Stimulated activated CD8-positive, alpha-beta memory T cell treated with anti-CD3 and anti-CD28 coated beads, Interleukin-4, amount 100 ng/mL, for 48 hours (primary cell): ENCODE results near the gene SLC66A1.

Experiments
- DNase-seq: peaks from one replicate; pipeline ENCODE4 v3.0.0-alpha.2; 2020

SLC66A1 gene

GRCh38 chr1:19306941-19307340 is 5.2 kb upstream of the SLC66A1 start:
- no peak for DNase-seq

- DNase-seq: no peak
These were observed 4.2 kb upstream of the SLC66A1 start for GRCh38 chr1:19307794-19308508.

- no peak for DNase-seq
These were observed 3.6 kb upstream of the SLC66A1 start for GRCh38 chr1:19308509-19308907.

- DNase-seq: no peak
These were observed 2.9 kb upstream of the SLC66A1 start for GRCh38 chr1:19309123-19309813.

GRCh38 chr1:19310061-19310460 is 2.1 kb upstream of the SLC66A1 start:
- no peak for DNase-seq

GRCh38 chr1:19310720-19311502 is 1.2 kb upstream of the SLC66A1 start:
- DNase-seq: no peak

GRCh38 chr1:19311503-19311930 is 609 bp upstream of the SLC66A1 start:
- peak; percentile 37 for DNase-seq

GRCh38 chr1:19312782-19313635 is 883 bp downstream of the SLC66A1 start:
- DNase-seq: peak; percentile 62

GRCh38 chr1:19313636-19313959 is 1.5 kb downstream of the SLC66A1 start:
- no peak for DNase-seq

- DNase-seq: no peak
These were observed 2.1 kb downstream of the SLC66A1 start for GRCh38 chr1:19313961-19314882.

GRCh38 chr1:19315378-19316198 is 3.5 kb downstream of the SLC66A1 start:
- DNase-seq: no peak

- no peak for DNase-seq
These were observed 5.2 kb downstream of the SLC66A1 start for GRCh38 chr1:19317126-19317910.

GRCh38 chr1:19319196-19319595 is 7.1 kb downstream of the SLC66A1 start:
- DNase-seq: no peak

- no peak for DNase-seq
These were observed 8.9 kb downstream of the SLC66A1 start for GRCh38 chr1:19321071-19321470.

- no peak for DNase-seq
These were observed 10.4 kb downstream of the SLC66A1 start for GRCh38 chr1:19322481-19322880.

GRCh38 chr1:19323987-19324664 is 12.0 kb downstream of the SLC66A1 start:
- DNase-seq: no peak

- no peak for DNase-seq
These were observed 12.5 kb downstream of the SLC66A1 start for GRCh38 chr1:19324665-19324990.

GRCh38 chr1:19325368-19325957 is 13.3 kb downstream of the SLC66A1 start:
- DNase-seq: no peak
